Type B pancreatic cell (in vitro differentiated cells): ENCODE measurements around the gene PSME1. TPM values are rescaled to one million over a fixed set of nuclear protein-coding genes. Genes with fewer than 3 reads are reported as not detected.
A peak's percentile ranks its signal among the peaks of the same experiment; 100 is the strongest.

ENCODE experiments used
- DNase-seq: peaks from one replicate; pipeline ENCODE4 v3.0.0; 2021; ENCODE audit warnings: mixed read lengths; ENCODE audit not compliant: unreplicated experiment; ENCODE audit errors: extremely low spot score
- H3K27ac Mint-ChIP-seq: 2 replicates; pipeline ENCODE4 v1.8.0; 2021; ENCODE audit warnings: mild to moderate bottlenecking, mixed read lengths
- H3K27me3 Mint-ChIP-seq: 2 replicates; pipeline ENCODE4 v1.8.0; 2021; ENCODE audit warnings: mixed read lengths
- H3K36me3 Mint-ChIP-seq: 2 replicates; pipeline ENCODE4 v1.8.0; 2021; ENCODE audit warnings: mixed read lengths
- H3K4me1 Mint-ChIP-seq: one replicate; pipeline ENCODE4 v1.8.0; 2021; ENCODE audit warnings: mixed read lengths; ENCODE audit not compliant: unreplicated experiment
- H3K4me3 Mint-ChIP-seq: 2 replicates; pipeline ENCODE4 v1.8.0; 2021; ENCODE audit warnings: mild to moderate bottlenecking, mixed read lengths
- H3K9me3 Mint-ChIP-seq: 2 replicates; pipeline ENCODE4 v1.8.0; 2021; ENCODE audit warnings: mixed read lengths
- total RNA-seq: library from RNA; stranded (reverse); gene quantifications from 2 replicates; pipeline ENCODE4 v1.2.1, GENCODE V29; 2021; ENCODE audit warnings: low replicate concordance
- TF ChIP-seq, protein P1 (sequence below): fragments of 200-600 bp; sonication (generic); conservative IDR thresholded peaks from 2 replicates; pipeline ENCODE4 v1.5.0; 2021; ENCODE audit warnings: antibody characterized with exemption, mild to moderate bottlenecking

The PSME1 gene
- total RNA-seq, 1 donor from 2014 or later: 142 TPM

- Mint-ChIP-seq H3K27me3 (no peaks in the 10 kb centered on the region), H3K4me1 (peaks cover 36% of the 10 kb centered on the region), H3K36me3 (peaks cover 9% of the 10 kb centered on the region), H3K4me3 (peak within 1 kb of the TSS; percentile 98), H3K27ac (peak within 1 kb of the TSS; percentile 92), H3K9me3 (no peaks in the 10 kb centered on the region)
- TF ChIP-seq, protein P1, sequence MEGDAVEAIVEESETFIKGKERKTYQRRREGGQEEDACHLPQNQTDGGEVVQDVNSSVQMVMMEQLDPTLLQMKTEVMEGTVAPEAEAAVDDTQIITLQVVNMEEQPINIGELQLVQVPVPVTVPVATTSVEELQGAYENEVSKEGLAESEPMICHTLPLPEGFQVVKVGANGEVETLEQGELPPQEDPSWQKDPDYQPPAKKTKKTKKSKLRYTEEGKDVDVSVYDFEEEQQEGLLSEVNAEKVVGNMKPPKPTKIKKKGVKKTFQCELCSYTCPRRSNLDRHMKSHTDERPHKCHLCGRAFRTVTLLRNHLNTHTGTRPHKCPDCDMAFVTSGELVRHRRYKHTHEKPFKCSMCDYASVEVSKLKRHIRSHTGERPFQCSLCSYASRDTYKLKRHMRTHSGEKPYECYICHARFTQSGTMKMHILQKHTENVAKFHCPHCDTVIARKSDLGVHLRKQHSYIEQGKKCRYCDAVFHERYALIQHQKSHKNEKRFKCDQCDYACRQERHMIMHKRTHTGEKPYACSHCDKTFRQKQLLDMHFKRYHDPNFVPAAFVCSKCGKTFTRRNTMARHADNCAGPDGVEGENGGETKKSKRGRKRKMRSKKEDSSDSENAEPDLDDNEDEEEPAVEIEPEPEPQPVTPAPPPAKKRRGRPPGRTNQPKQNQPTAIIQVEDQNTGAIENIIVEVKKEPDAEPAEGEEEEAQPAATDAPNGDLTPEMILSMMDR: no peak
- peak; percentile 94 for DNase-seq
Observed at GRCh38 chr14:24146453-24146977, 10.5 kb downstream of the PSME1 start, which contains the start of gene PSME2. TSS of gene PSME2 (minus strand) at chr14:24146610. CDS start at chr14:24146581, 29 bp downstream.

DNA sequence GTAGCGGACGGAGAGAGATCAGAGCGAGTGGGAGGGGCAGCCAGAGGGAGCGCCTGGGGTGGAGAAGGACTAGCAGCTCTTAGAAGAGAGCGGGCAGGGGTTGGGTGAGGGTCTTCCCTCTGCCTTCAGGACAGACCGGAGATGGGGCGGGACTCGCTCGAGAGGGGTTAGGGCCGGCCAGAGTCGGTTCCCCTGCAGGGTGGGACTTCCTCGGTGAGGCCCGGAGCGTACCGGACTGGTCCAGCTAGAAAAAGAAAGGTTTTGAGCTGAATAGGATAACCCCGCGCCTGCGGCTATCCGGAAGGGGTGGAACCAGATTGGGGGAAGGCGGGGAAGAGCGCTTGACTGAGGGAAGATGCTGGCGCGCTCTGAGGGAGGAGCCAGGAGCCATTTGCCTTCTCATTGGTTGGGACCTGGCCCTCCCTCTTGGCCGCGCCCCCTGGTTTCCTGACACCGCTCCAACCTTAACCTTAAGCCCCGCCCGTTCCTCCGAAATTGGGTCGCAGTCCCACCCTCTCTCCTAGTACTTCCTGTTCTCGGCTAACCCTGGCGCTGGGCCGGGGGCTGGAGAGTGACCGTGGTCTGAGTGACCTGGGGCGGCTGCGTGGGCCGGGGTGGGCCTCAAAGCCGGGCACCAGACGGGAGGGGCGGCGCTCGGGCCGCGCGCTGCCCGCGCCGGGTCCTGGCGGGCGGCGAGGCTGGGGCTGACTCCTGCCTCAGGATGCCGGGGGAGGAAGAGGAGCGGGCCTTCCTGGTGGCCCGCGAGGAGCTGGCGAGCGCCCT is 11.2 kb downstream of the PSME1 start, which contains the start of gene RNF31:
Gene RNF31 (plus strand): TSS at position 521 of the 783 bp plus-strand sequence. CDS start 201 bp downstream, at position 722.
- peaks cover 9% of the 10 kb centered on the region for H3K36me3 Mint-ChIP-seq
- no peaks in the 10 kb centered on the region for H3K27me3 Mint-ChIP-seq
- peaks cover 32% of the 10 kb centered on the region for H3K4me1 Mint-ChIP-seq
- no peaks in the 10 kb centered on the region for H3K9me3 Mint-ChIP-seq
- peak within 1 kb of the TSS; percentile 92 for H3K27ac Mint-ChIP-seq
- H3K4me3 Mint-ChIP-seq: peak within 1 kb of the TSS; percentile 98
- TF ChIP-seq, protein P1: no peak
- peak; percentile 95 for DNase-seq

GRCh38 chr14:24147761-24148428 is 11.9 kb downstream of the PSME1 start:
- Mint-ChIP-seq H3K36me3 (peaks cover 9% of the 10 kb centered on the region), H3K4me1 (peaks cover 29% of the 10 kb centered on the region), H3K4me3 (peak overlapping the region; percentile 98), H3K9me3 (no peaks in the 10 kb centered on the region), H3K27me3 (no peaks in the 10 kb centered on the region), H3K27ac (peak overlapping the region; percentile 46)
- TF ChIP-seq, protein P1: no peak
- no peak for DNase-seq

DNA sequence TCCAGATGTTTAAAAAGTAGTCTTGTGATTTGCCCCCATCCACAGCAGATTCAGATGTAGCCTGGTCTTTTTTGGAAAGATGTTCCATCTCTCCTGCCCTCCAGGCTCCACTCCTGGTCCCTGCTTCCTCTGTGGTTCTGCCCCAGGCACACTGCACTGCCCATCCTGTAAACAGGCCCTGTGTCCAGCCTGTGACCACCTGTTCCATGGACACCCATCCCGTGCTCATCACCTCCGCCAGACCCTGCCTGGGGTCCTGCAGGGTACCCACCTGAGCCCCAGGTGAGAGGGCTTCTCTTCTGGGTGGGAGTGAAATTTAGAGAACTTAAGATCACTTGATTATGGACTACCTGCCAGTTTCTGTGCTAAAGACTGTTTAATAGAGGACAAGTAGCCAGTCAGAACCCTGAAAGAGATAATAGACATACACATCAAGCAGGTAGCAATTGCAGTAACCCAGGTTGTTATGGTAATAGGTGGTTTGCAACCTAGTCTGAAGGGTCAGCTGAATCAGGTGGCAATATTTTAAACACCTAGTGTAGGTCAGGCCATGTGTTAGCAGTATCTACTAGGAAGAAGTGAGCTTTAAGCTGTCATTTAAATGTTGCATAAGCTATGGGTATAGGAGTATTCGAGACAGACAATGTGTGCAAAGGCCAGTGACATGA is 13.4 kb downstream of the PSME1 start:
- TF ChIP-seq, protein P1: no peak
- Mint-ChIP-seq H3K4me3 (peak overlapping the region; percentile 98), H3K27ac (no peak overlapping the region), H3K9me3 (no peaks in the 10 kb centered on the region), H3K4me1 (peaks cover 24% of the 10 kb centered on the region), H3K36me3 (peaks cover 10% of the 10 kb centered on the region), H3K27me3 (no peaks in the 10 kb centered on the region)
- DNase-seq: no peak

- DNase-seq: no peak
- Mint-ChIP-seq H3K4me3 (no peak overlapping the region), H3K36me3 (peaks cover 12% of the 10 kb centered on the region), H3K4me1 (peaks cover 24% of the 10 kb centered on the region), H3K9me3 (no peaks in the 10 kb centered on the region), H3K27ac (no peak overlapping the region), H3K27me3 (no peaks in the 10 kb centered on the region)
- TF ChIP-seq, protein P1: no peak
Observed at GRCh38 chr14:24150061-24150460, 14.1 kb downstream of the PSME1 start.
